HuH-7 (cell line): ENCODE results near the gene SERPINB1.
"Not testable (repeated sequence)": the region's sequence is repeated elsewhere in the genome, so short reads cannot be mapped to it uniquely, and the experiment has no call there.

ENCODE experiments used
- DNase-seq: peaks from one replicate; pipeline ENCODE4 v3.0.0; 2011; ENCODE audit warnings: low spot score

Gene SERPINB1

GRCh38 chr6:2866171-2866846 is 24.6 kb upstream of the SERPINB1 start:
- DNase-seq, result no peak

GRCh38 chr6:2865694-2866151 is 24.1 kb upstream of the SERPINB1 start:
- peak; percentile 34 for DNase-seq

DNA sequence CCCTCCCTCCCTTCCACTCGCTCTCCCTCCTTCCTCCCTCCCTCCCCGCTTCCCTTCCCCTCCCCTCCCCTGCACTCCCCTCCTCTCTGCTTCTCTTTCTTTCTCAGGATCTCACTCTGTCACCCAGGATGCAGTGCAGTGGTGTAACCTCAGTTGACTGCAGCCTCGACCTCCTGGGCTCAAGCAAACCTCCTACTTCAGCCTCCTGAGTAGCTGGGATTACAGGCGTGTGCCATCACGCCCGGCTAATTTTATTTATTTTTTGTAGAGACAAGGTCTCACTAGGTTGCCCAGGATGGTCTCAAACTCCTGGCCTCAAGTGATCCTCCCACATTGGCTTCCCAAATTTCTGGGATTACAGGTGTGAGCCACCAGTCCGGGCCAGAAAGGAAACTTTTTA is 23.6 kb upstream of the SERPINB1 start:
- DNase-seq, result no peak

- DNase-seq, result no peak
Measured at GRCh38 chr6:2863901-2864300, 22.2 kb upstream of the SERPINB1 start.

GRCh38 chr6:2862712-2863181 is 21.1 kb upstream of the SERPINB1 start:
- no peak for DNase-seq

- no peak for DNase-seq
Measured at GRCh38 chr6:2861822-2862164, 20.1 kb upstream of the SERPINB1 start.

- DNase-seq, result no peak
Measured at GRCh38 chr6:2861060-2861821, 19.6 kb upstream of the SERPINB1 start.

- DNase-seq, result not testable (repeated sequence)
Measured at GRCh38 chr6:2860706-2861059, 19.0 kb upstream of the SERPINB1 start.

DNA sequence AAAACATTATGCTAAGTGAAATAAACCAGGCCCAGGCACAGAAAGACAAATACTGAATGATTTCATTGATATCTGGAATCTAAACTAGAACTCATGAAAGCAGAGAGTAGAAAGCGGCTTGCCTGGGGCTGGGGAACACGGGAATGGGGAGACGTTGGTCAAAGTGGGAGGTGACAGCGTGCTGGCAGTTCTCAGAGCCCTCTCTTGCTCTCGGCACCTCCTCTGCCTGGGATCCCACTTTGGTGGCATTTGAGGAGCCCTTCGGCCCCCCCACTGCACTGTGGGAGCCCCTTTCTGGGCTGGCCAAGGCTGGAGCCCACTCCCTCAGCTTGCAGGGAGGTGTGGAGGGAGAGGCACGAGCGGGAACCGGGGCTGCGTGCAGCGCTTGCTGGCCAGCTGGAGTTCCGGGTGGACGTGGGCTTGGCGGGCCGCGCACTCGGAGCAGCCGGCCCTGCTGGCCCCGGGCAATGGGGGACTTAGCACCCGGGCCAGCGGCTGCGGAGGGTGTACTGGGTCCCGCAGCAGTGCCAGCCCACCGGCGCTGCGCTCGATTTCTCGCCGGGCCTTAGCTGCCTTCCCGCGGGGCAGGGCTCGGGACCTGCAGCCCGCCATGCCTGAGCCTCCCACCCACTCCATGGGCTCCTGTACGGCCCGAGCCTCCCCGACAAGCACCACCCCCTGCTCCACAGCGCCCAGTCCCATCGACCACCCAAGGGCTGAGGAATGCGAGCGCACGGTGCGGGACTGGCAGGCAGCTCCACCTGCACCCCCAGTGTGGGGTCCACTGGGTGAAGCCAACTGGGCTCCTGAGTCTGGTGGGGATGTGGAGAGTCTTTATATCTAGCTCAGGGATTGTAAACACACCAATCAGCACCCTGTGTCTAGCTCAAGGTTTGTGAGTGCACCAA is 18.4 kb upstream of the SERPINB1 start:
- DNase-seq, result not testable (repeated sequence)

- DNase-seq, result no peak
Measured at GRCh38 chr6:2859185-2859700, 17.6 kb upstream of the SERPINB1 start.

DNA sequence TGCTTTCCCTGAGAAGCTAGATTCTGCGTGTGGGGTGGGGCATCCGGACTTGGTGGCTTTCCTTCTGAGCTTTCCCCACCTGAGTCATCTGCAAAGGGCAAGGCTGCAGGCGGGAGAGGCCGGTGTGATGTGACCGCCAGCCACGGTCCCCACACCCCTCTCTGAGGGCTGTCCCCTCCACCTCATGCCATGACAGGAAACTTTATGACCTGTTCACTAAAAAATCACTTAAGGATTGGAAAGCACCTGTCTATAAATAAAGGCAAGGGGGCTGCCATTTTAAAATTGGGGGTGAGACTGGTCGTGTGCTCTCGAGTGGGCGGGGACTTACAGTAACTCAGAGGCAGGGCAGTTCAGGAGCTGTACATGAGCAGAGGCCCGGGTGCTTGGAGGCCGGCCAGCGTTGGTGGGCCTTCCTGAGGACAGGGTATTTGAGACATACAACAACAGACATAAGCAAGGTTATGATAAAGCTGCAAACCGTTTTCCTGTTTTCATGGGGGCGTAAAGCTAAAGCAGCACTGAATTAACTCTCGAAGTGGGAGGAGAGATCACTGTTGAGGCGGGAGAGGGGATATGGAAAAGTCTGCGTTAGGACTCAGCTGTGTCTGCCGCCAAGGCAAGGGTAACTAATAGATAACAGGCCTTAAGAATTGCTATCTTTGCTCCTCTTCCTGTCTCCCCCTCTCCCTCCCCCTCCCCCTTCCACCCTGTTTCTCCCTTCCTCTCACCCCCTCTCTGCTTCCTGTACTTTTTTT is 16.1 kb upstream of the SERPINB1 start:
- no peak for DNase-seq

GRCh38 chr6:2857185-2857579 is 15.5 kb upstream of the SERPINB1 start:
- DNase-seq, result no peak

DNA sequence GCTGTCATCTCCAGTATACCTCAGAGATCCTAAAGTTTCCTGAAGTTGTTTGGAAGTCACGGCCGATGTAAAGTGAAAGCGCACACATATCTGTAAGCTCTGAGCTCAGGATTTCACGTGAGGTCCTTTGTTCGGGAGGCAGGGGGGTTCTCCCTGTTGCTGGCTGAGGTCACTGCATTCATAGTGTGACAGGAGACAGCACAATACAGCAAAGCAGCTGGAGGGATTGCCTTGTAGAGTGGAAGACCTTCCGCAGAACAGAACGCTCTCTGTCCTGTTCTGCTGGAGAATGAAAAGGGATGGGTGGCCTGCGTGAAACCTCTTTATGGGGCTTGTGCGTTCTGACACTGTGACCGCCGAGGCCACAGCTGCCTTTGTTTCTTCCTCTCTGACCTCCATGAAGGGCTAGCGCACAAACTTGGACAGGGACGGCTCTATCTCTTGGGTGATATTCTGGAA is 13.4 kb upstream of the SERPINB1 start:
- no peak for DNase-seq

GRCh38 chr6:2854396-2854982 is 12.8 kb upstream of the SERPINB1 start:
- no peak for DNase-seq

- DNase-seq, result no peak
Measured at GRCh38 chr6:2853769-2854395, 12.2 kb upstream of the SERPINB1 start.

- not testable (repeated sequence) for DNase-seq
Measured at GRCh38 chr6:2853378-2853768, 11.7 kb upstream of the SERPINB1 start.

DNA sequence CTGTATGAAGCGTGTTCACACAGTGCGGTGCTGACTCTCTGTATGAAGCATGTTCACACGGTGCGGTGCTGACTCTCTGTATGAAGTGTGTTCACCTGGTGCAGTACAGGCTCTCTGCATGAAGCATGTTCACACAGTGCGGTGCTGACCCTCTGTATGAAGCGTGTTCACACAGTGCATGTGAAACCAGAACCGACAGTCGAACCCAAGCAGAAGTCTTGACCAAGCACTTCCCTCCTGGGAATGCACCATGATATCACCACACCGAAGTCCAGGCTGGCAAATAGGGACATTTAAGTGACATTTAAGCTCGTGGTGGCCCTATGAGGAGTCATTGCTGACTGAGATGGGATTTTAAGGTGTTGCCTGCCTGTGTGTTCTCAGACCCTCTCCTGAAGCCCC is 11.3 kb upstream of the SERPINB1 start:
- DNase-seq, result no peak

DNA sequence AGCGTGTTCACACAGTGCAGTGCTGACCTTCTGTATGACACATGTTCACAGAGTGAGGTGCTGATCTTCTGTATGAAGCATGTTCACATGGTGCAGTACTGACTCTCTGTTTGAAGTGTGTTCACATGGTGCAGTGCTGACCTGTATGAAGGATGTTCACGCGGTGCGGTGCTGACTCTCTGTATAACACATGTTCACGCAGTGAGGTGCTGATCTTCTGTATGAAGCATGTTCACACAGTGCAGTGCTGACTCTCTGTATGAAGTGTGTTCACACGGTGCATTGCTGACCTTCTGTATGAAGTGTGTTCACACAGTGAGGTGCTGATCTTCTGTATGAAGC is 10.8 kb upstream of the SERPINB1 start:
- DNase-seq, result no peak

DNA sequence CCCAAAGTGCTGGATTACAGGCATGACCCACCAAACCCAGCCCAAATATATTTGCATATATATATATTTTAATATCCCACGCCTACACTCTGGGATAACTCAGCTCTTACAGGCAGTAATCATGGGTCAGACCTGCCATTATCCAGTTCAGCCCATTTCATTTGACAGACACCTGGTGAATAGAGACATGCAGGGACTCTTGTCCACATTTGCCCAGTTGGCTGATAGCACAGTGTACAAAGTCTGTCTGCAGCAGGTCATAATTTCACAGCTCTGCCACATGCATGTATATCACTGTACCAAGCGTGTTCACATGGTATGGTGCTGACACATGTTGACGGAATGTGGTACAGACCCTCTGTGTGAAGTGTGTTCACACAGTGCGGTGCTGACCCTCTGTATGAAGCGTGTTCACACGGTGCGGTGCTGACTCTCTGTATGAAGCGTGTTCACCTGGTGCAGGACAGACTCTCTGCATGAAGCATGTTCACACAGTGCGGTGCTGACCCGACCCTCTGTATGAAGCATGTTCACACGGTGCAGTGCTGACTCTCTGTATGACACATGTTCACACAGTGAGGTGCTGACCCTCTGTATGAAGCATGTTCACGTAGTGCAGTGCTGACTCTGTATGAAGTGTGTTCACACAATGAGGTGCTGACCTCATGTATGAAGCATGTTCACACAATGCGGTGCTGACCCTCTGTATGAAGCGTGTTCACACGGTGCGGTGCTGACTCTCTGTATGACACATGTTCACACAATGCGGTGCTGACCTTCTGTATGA is 10.3 kb upstream of the SERPINB1 start:
- no peak for DNase-seq

GRCh38 chr6:2850538-2851113 is 9.0 kb upstream of the SERPINB1 start:
- no peak for DNase-seq
